ENCODE measurements around the gene ASF1B. TPM values are rescaled to one million over a fixed set of nuclear protein-coding genes. Genes with fewer than 3 reads are reported as not detected.
"Not testable (repeated sequence)": the region's sequence is repeated elsewhere in the genome, so short reads cannot be mapped to it uniquely, and the experiment has no call there.

The ASF1B gene
- total RNA-seq (2014; rRNA removed; shearing (Covaris generic); ENCODE audit: low replicate concordance): 80.1 and 109 TPM in 2 replicates

- DNase-seq (ENCODE audit: low read depth): peak; percentile 100
- in situ Hi-C loops (cut with HindIII; ENCODE audit: low pct_unique_long_range_greater_than_20kb, low sequenced_read_pairs): no loop called here
These were observed at the start of gene ASF1B for GRCh38 chr19:14136509-14137281. TSS of gene ASF1B (minus strand) at chr19:14136589. CDS start at chr19:14136456, 133 bp downstream.

- DNase-seq (ENCODE audit: low read depth); in situ Hi-C loops (cut with HindIII; ENCODE audit: low pct_unique_long_range_greater_than_20kb, low sequenced_read_pairs): not testable (repeated sequence)
These were observed 49.3 kb upstream of the ASF1B start for GRCh38 chr19:14185691-14186090.

- no peak for DNase-seq (ENCODE audit: low read depth)
- in situ Hi-C loops (cut with HindIII; ENCODE audit: low pct_unique_long_range_greater_than_20kb, low sequenced_read_pairs): no loop called here
These were observed 48.8 kb upstream of the ASF1B start for GRCh38 chr19:14185158-14185557.

GRCh38 chr19:14183741-14184350 is 47.5 kb upstream of the ASF1B start:
- no peak for DNase-seq (ENCODE audit: low read depth)
- in situ Hi-C loops (cut with HindIII; ENCODE audit: low pct_unique_long_range_greater_than_20kb, low sequenced_read_pairs): no loop called here

- in situ Hi-C loops (cut with HindIII; ENCODE audit: low pct_unique_long_range_greater_than_20kb, low sequenced_read_pairs): no loop called here
- DNase-seq (ENCODE audit: low read depth): no peak
These were observed 46.1 kb upstream of the ASF1B start for GRCh38 chr19:14182476-14182875.

- no peak for DNase-seq (ENCODE audit: low read depth)
- in situ Hi-C loops (cut with HindIII; ENCODE audit: low pct_unique_long_range_greater_than_20kb, low sequenced_read_pairs): no loop called here
These were observed 45.5 kb upstream of the ASF1B start for GRCh38 chr19:14181906-14182305.

GRCh38 chr19:14181199-14181598 is 44.8 kb upstream of the ASF1B start:
- in situ Hi-C loops (cut with HindIII; ENCODE audit: low pct_unique_long_range_greater_than_20kb, low sequenced_read_pairs); DNase-seq (ENCODE audit: low read depth): not testable (repeated sequence)

- in situ Hi-C loops (cut with HindIII; ENCODE audit: low pct_unique_long_range_greater_than_20kb, low sequenced_read_pairs): no loop called here
- no peak for DNase-seq (ENCODE audit: low read depth)
These were observed 41.2 kb upstream of the ASF1B start for GRCh38 chr19:14177496-14178074.

GRCh38 chr19:14175351-14175792 is 39.0 kb upstream of the ASF1B start:
- no peak for DNase-seq (ENCODE audit: low read depth)
- in situ Hi-C loops (cut with HindIII; ENCODE audit: low pct_unique_long_range_greater_than_20kb, low sequenced_read_pairs): no loop called here

- no peak for DNase-seq (ENCODE audit: low read depth)
- in situ Hi-C loops (cut with HindIII; ENCODE audit: low pct_unique_long_range_greater_than_20kb, low sequenced_read_pairs): no loop called here
These were observed 38.5 kb upstream of the ASF1B start for GRCh38 chr19:14174883-14175282.

- in situ Hi-C loops (cut with HindIII; ENCODE audit: low pct_unique_long_range_greater_than_20kb, low sequenced_read_pairs): no loop called here
- DNase-seq (ENCODE audit: low read depth): no peak
These were observed 32.6 kb upstream of the ASF1B start for GRCh38 chr19:14168993-14169392.

GRCh38 chr19:14168259-14168972 is 32.0 kb upstream of the ASF1B start:
- in situ Hi-C loops (cut with HindIII; ENCODE audit: low pct_unique_long_range_greater_than_20kb, low sequenced_read_pairs): no loop called here
- no peak for DNase-seq (ENCODE audit: low read depth)

GRCh38 chr19:14167576-14168138 is 31.3 kb upstream of the ASF1B start:
- no peak for DNase-seq (ENCODE audit: low read depth)
- in situ Hi-C loops (cut with HindIII; ENCODE audit: low pct_unique_long_range_greater_than_20kb, low sequenced_read_pairs): no loop called here

- DNase-seq (ENCODE audit: low read depth): no peak
- in situ Hi-C loops (cut with HindIII; ENCODE audit: low pct_unique_long_range_greater_than_20kb, low sequenced_read_pairs): no loop called here
These were observed 30.7 kb upstream of the ASF1B start for GRCh38 chr19:14166999-14167575.

- in situ Hi-C loops (cut with HindIII; ENCODE audit: low pct_unique_long_range_greater_than_20kb, low sequenced_read_pairs): no loop called here
- DNase-seq (ENCODE audit: low read depth): no peak
These were observed 29.8 kb upstream of the ASF1B start for GRCh38 chr19:14165990-14166830.

GRCh38 chr19:14164724-14165493 is 28.5 kb upstream of the ASF1B start:
- in situ Hi-C loops (cut with HindIII; ENCODE audit: low pct_unique_long_range_greater_than_20kb, low sequenced_read_pairs): no loop called here
- DNase-seq (ENCODE audit: low read depth): no peak

- in situ Hi-C loops (cut with HindIII; ENCODE audit: low pct_unique_long_range_greater_than_20kb, low sequenced_read_pairs): no loop called here
- DNase-seq (ENCODE audit: low read depth): no peak
These were observed 27.7 kb upstream of the ASF1B start for GRCh38 chr19:14164082-14164481.
